ENCODE measurements around the gene SP100.

The SP100 gene

GRCh38 chr2:230453006-230453405 is 37.0 kb downstream of the SP100 start:
- Histone ChIP-seq H3K4me1 (ENCODE audit: control insufficient read depth, insufficient read depth, low read length, poor library complexity, severe bottlenecking) (peaks cover 28% of the 10 kb centered on the region), H3K27ac (ENCODE audit: insufficient read depth, low read length, poor library complexity, severe bottlenecking) (no peak overlapping the region), H3K27me3 (replicated peaks; ENCODE audit: control insufficient read depth, insufficient read depth, low read length, poor library complexity, severe bottlenecking) (no peaks in the 10 kb centered on the region), H3K36me3 (ENCODE audit: control insufficient read depth, insufficient read depth, low read length) (peaks cover 71% of the 10 kb centered on the region), H3K4me3 (ENCODE audit: insufficient read depth, low read depth, low read length, poor library complexity, severe bottlenecking) (no peak overlapping the region), H3K9me3 (ENCODE audit: control insufficient read depth, low read length) (no peaks in the 10 kb centered on the region)
- DNase-seq: no peak

- H3K4me1 ChIP-seq (ENCODE audit: control insufficient read depth, insufficient read depth, low read length, poor library complexity, severe bottlenecking): peaks cover 15% of the 10 kb centered on the region
- no peaks in the 10 kb centered on the region for H3K27me3 ChIP-seq (replicated peaks; ENCODE audit: control insufficient read depth, insufficient read depth, low read length, poor library complexity, severe bottlenecking)
- no peak overlapping the region for H3K27ac ChIP-seq (ENCODE audit: insufficient read depth, low read length, poor library complexity, severe bottlenecking)
- no peak for DNase-seq
- peaks cover 72% of the 10 kb centered on the region for H3K36me3 ChIP-seq (ENCODE audit: control insufficient read depth, insufficient read depth, low read length)
- H3K9me3 ChIP-seq (ENCODE audit: control insufficient read depth, low read length): no peaks in the 10 kb centered on the region
- no peak overlapping the region for H3K4me3 ChIP-seq (ENCODE audit: insufficient read depth, low read depth, low read length, poor library complexity, severe bottlenecking)
Measured at GRCh38 chr2:230455005-230455684, 39.1 kb downstream of the SP100 start.

GRCh38 chr2:230457073-230457768 is 41.2 kb downstream of the SP100 start:
- H3K27me3 ChIP-seq (replicated peaks; ENCODE audit: control insufficient read depth, insufficient read depth, low read length, poor library complexity, severe bottlenecking): no peaks in the 10 kb centered on the region
- no peaks in the 10 kb centered on the region for H3K9me3 ChIP-seq (ENCODE audit: control insufficient read depth, low read length)
- H3K27ac ChIP-seq (ENCODE audit: insufficient read depth, low read length, poor library complexity, severe bottlenecking): peak overlapping the region; percentile 30
- no peak overlapping the region for H3K4me3 ChIP-seq (ENCODE audit: insufficient read depth, low read depth, low read length, poor library complexity, severe bottlenecking)
- peaks cover 15% of the 10 kb centered on the region for H3K4me1 ChIP-seq (ENCODE audit: control insufficient read depth, insufficient read depth, low read length, poor library complexity, severe bottlenecking)
- H3K36me3 ChIP-seq (ENCODE audit: control insufficient read depth, insufficient read depth, low read length): peaks cover 67% of the 10 kb centered on the region
- no peak for DNase-seq

- DNase-seq: no peak
- Histone ChIP-seq H3K36me3 (ENCODE audit: control insufficient read depth, insufficient read depth, low read length) (peaks cover 67% of the 10 kb centered on the region), H3K27ac (ENCODE audit: insufficient read depth, low read length, poor library complexity, severe bottlenecking) (no peak overlapping the region), H3K4me1 (ENCODE audit: control insufficient read depth, insufficient read depth, low read length, poor library complexity, severe bottlenecking) (peaks cover 15% of the 10 kb centered on the region), H3K9me3 (ENCODE audit: control insufficient read depth, low read length) (no peaks in the 10 kb centered on the region), H3K27me3 (replicated peaks; ENCODE audit: control insufficient read depth, insufficient read depth, low read length, poor library complexity, severe bottlenecking) (no peaks in the 10 kb centered on the region), H3K4me3 (ENCODE audit: insufficient read depth, low read depth, low read length, poor library complexity, severe bottlenecking) (no peak overlapping the region)
Measured at GRCh38 chr2:230457793-230458192, 41.8 kb downstream of the SP100 start.

- no peaks in the 10 kb centered on the region for H3K27me3 ChIP-seq (replicated peaks; ENCODE audit: control insufficient read depth, insufficient read depth, low read length, poor library complexity, severe bottlenecking)
- peaks cover 73% of the 10 kb centered on the region for H3K36me3 ChIP-seq (ENCODE audit: control insufficient read depth, insufficient read depth, low read length)
- H3K9me3 ChIP-seq (ENCODE audit: control insufficient read depth, low read length): no peaks in the 10 kb centered on the region
- peaks cover 15% of the 10 kb centered on the region for H3K4me1 ChIP-seq (ENCODE audit: control insufficient read depth, insufficient read depth, low read length, poor library complexity, severe bottlenecking)
- no peak overlapping the region for H3K4me3 ChIP-seq (ENCODE audit: insufficient read depth, low read depth, low read length, poor library complexity, severe bottlenecking)
- DNase-seq: no peak
- no peak overlapping the region for H3K27ac ChIP-seq (ENCODE audit: insufficient read depth, low read length, poor library complexity, severe bottlenecking)
Measured at GRCh38 chr2:230459216-230459615, 43.2 kb downstream of the SP100 start.

- Histone ChIP-seq H3K9me3 (ENCODE audit: control insufficient read depth, low read length) (no peaks in the 10 kb centered on the region), H3K36me3 (ENCODE audit: control insufficient read depth, insufficient read depth, low read length) (peaks cover 44% of the 10 kb centered on the region), H3K4me1 (ENCODE audit: control insufficient read depth, insufficient read depth, low read length, poor library complexity, severe bottlenecking) (peaks cover 8% of the 10 kb centered on the region), H3K27me3 (replicated peaks; ENCODE audit: control insufficient read depth, insufficient read depth, low read length, poor library complexity, severe bottlenecking) (no peaks in the 10 kb centered on the region), H3K4me3 (ENCODE audit: insufficient read depth, low read depth, low read length, poor library complexity, severe bottlenecking) (no peak overlapping the region), H3K27ac (ENCODE audit: insufficient read depth, low read length, poor library complexity, severe bottlenecking) (no peak overlapping the region)
- no peak for DNase-seq
Measured at GRCh38 chr2:230471074-230471473, 55.1 kb downstream of the SP100 start.

GRCh38 chr2:230472621-230473018 is 56.6 kb downstream of the SP100 start:
- H3K27ac ChIP-seq (ENCODE audit: insufficient read depth, low read length, poor library complexity, severe bottlenecking): no peak overlapping the region

GRCh38 chr2:230473378-230473777 is 57.4 kb downstream of the SP100 start:
- peak overlapping the region; percentile 29 for H3K27ac ChIP-seq (ENCODE audit: insufficient read depth, low read length, poor library complexity, severe bottlenecking)
- no peak overlapping the region for H3K4me3 ChIP-seq (ENCODE audit: insufficient read depth, low read depth, low read length, poor library complexity, severe bottlenecking)
- H3K9me3 ChIP-seq (ENCODE audit: control insufficient read depth, low read length): no peaks in the 10 kb centered on the region
- DNase-seq: peak in 1 of 3 donors; percentile 3
- H3K27me3 ChIP-seq (replicated peaks; ENCODE audit: control insufficient read depth, insufficient read depth, low read length, poor library complexity, severe bottlenecking): no peaks in the 10 kb centered on the region
- H3K36me3 ChIP-seq (ENCODE audit: control insufficient read depth, insufficient read depth, low read length): peaks cover 36% of the 10 kb centered on the region
- peaks cover 8% of the 10 kb centered on the region for H3K4me1 ChIP-seq (ENCODE audit: control insufficient read depth, insufficient read depth, low read length, poor library complexity, severe bottlenecking)

More at GRCh38 chr2:230472621-230473018, 56.6 kb downstream of the SP100 start:
- no peak for DNase-seq
- Histone ChIP-seq H3K9me3 (ENCODE audit: control insufficient read depth, low read length) (no peaks in the 10 kb centered on the region), H3K4me3 (ENCODE audit: insufficient read depth, low read depth, low read length, poor library complexity, severe bottlenecking) (no peak overlapping the region), H3K27me3 (replicated peaks; ENCODE audit: control insufficient read depth, insufficient read depth, low read length, poor library complexity, severe bottlenecking) (no peaks in the 10 kb centered on the region), H3K4me1 (ENCODE audit: control insufficient read depth, insufficient read depth, low read length, poor library complexity, severe bottlenecking) (peaks cover 8% of the 10 kb centered on the region), H3K36me3 (ENCODE audit: control insufficient read depth, insufficient read depth, low read length) (peaks cover 40% of the 10 kb centered on the region)

GRCh38 chr2:230475143-230475542 is 59.1 kb downstream of the SP100 start:
- no peak overlapping the region for H3K4me3 ChIP-seq (ENCODE audit: insufficient read depth, low read depth, low read length, poor library complexity, severe bottlenecking)
- DNase-seq: no peak
- no peaks in the 10 kb centered on the region for H3K9me3 ChIP-seq (ENCODE audit: control insufficient read depth, low read length)
- peaks cover 39% of the 10 kb centered on the region for H3K36me3 ChIP-seq (ENCODE audit: control insufficient read depth, insufficient read depth, low read length)
- H3K27me3 ChIP-seq (replicated peaks; ENCODE audit: control insufficient read depth, insufficient read depth, low read length, poor library complexity, severe bottlenecking): no peaks in the 10 kb centered on the region
- H3K27ac ChIP-seq (ENCODE audit: insufficient read depth, low read length, poor library complexity, severe bottlenecking): no peak overlapping the region
- peaks cover 8% of the 10 kb centered on the region for H3K4me1 ChIP-seq (ENCODE audit: control insufficient read depth, insufficient read depth, low read length, poor library complexity, severe bottlenecking)

- no peaks in the 10 kb centered on the region for H3K27me3 ChIP-seq (replicated peaks; ENCODE audit: control insufficient read depth, insufficient read depth, low read length, poor library complexity, severe bottlenecking)
- no peak overlapping the region for H3K4me3 ChIP-seq (ENCODE audit: insufficient read depth, low read depth, low read length, poor library complexity, severe bottlenecking)
- H3K36me3 ChIP-seq (ENCODE audit: control insufficient read depth, insufficient read depth, low read length): peaks cover 12% of the 10 kb centered on the region
- DNase-seq: no peak
- no peak overlapping the region for H3K27ac ChIP-seq (ENCODE audit: insufficient read depth, low read length, poor library complexity, severe bottlenecking)
- no peaks in the 10 kb centered on the region for H3K9me3 ChIP-seq (ENCODE audit: control insufficient read depth, low read length)
- no peaks in the 10 kb centered on the region for H3K4me1 ChIP-seq (ENCODE audit: control insufficient read depth, insufficient read depth, low read length, poor library complexity, severe bottlenecking)
Measured at GRCh38 chr2:230485801-230486341, 69.9 kb downstream of the SP100 start.
